HG02678 (cell line): Measurements from ENCODE around the gene HES5.
"Not testable (repeated sequence)": the region's sequence is repeated elsewhere in the genome, so short reads cannot be mapped to it uniquely, and the experiment has no call there.

Experiments
- ATAC-seq: cut with Tn5 transposase; IDR thresholded peaks from one replicate; pipeline ENCODE4 v1.9.1; 2021; ENCODE audit warnings: mild to moderate bottlenecking, moderate library complexity; ENCODE audit not compliant: unreplicated experiment

HES5 gene

DNA sequence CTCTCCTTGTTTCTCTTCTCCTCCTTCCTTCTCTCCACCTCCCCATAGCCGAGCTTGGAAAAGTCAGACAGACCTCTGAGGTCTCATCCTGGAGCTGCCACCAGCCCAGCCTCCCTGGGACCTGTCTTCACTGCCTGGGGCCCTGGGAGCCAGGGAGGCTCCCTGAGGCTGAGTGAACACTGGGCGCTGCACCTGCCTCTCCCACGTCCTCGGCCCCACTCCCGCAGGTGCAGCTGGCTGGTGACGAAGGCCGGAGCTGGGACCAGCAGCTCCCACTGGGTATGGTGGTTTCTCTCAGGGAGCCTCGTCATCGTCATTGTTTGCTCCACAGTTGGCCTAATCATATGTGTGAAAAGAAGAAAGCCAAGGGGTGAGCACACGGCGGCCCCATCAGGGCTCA, 31.4 kb upstream of the HES5 start:
- ATAC-seq, result no peak

DNA sequence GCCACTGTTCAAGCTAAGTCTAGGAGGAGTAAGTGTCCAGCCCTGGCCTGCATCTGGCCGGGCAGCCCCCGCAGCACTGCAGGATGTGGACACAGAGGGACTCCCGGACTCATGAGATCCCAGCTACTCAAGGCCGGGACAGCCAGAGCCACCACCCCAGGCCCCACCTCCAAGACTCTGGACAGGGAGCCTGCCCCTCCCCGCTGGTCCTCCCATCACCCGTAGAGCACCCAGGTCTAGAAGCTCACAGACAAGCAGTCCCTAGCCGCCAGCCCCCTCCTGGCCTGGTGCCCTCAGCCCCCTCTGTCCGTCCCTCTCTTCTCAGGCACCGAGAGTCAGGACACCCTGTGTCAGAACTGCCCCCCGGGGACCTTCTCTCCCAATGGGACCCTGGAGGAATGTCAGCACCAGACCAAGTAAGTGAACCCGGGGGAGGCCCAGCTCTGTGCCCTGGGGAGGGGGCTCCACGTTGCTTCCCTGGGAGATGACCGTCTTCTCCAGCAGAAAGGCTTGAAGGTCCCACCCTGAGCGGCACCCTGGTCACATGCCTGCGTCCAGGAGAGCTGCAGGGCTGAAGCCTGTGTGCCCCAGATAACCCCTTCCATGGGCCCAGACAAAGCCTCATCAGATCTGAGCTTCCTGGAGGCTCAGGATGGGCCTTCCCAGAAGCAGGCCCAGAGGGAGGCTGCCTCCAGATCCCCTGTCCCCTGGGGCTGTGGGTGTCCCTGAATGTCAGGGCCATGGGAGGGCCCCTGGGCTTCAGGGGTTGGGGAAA, 30.4 kb upstream of the HES5 start:
- no peak for ATAC-seq

DNA sequence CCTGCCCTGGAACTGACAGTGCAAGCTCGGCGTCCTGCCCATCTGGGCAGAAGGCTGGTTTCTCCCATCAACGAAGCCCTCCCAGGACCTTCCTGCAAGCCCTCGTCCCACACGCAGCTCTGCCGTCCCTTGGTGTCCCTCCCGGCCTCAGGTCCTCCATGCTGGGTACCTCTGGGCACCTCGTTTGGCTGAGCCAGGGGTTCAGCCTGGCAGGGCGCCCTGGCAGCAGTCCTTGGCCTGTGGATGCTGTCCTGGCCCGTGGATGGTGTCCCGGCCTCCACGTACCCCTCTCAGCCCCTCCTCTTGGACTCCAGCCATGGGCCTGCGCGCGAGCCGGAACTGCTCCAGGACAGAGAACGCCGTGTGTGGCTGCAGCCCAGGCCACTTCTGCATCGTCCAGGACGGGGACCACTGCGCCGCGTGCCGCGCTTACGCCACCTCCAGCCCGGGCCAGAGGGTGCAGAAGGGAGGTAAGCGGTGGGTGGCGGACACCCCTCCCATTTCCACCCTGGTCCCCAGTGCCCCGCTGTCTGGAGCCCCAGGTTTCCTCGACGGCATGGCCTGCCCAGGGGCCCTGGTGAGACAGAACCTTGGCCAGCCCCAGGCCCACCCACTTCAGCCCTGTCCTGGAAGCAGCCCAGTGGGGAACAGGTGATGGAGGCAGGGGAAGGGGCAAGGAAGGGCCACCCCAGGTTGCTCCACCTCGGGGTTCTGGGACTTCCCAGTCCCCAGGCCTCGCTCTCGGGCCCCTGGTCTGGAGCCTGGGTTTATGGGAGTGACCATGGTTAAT, 29.6 kb upstream of the HES5 start:
- no peak for ATAC-seq

DNA sequence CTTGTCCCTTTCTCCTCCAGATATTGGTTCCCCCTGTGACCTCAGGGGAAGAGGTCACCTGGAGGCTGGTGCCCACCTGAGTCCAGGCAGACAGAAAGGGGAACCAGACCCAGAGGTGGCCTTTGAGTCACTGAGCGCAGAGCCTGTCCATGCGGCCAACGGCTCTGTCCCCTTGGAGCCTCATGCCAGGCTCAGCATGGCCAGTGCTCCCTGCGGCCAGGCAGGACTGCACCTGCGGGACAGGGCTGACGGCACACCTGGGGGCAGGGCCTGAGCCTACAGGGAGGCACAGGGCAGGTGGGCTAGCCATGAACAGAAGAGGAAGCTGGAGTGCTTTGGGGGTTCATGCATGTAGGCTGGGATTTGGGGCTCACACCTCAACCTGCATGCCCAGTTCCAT, 28.8 kb upstream of the HES5 start:
- ATAC-seq, result no peak

DNA sequence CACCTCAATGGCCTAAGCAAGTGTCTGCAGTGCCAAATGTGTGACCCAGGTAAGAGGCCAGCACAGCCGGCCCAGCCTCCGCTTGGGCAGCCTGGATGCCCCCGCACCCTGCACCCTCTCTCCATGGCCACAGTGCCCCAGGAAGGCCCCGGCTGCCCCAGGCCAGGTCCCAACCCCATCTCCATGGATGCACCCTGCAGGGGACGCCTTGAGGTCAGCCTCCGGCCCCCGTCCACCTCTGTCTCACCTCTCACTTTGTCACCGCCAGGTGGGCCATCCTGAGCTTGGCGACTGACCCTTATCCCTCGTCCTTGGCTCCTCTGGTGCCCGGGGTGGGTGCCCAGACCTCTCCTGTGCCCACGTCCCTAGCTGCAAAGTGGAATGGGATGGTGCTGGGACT, 28.4 kb upstream of the HES5 start:
- ATAC-seq, result no peak

DNA sequence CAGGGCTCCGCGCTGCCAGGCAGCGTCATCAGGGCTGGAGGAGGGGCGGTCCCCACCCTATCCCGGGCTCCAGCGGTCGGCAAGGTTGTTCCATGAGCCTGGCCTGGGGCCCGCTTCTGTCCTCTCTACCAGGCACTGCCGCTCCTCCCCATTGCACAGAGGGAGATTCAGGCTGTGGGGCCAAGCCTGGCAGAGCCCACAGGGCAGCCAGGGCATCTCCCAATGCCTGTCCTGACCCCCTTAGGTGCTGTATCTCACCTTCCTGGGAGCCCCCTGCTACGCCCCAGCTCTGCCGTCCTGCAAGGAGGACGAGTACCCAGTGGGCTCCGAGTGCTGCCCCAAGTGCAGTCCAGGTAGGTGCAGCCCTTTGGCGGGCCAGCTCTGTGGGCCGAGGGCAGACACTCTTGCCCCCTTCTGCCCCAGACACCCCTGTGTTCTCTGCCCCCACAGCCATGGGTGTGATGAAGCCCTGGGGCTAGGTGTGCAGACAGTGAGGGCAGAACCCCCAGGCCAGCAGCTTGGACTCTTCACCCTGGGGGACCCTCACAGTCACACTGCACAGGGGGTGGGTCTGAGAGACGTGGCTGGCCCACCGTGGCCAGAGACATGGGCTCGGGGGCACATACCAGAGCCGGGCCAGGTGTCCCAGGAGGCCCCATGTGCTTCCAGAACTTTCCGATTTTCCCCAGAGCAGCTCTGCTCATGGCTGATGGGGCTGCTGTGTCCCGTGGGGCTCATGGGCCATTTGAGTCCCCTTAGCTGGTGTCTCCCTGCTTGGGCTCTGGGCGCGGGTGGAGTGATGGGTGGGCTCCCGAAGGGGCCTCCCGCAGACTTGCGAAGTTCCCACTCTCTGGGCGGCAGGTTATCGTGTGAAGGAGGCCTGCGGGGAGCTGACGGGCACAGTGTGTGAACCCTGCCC, 27.7 kb upstream of the HES5 start:
- ATAC-seq, result no peak

DNA sequence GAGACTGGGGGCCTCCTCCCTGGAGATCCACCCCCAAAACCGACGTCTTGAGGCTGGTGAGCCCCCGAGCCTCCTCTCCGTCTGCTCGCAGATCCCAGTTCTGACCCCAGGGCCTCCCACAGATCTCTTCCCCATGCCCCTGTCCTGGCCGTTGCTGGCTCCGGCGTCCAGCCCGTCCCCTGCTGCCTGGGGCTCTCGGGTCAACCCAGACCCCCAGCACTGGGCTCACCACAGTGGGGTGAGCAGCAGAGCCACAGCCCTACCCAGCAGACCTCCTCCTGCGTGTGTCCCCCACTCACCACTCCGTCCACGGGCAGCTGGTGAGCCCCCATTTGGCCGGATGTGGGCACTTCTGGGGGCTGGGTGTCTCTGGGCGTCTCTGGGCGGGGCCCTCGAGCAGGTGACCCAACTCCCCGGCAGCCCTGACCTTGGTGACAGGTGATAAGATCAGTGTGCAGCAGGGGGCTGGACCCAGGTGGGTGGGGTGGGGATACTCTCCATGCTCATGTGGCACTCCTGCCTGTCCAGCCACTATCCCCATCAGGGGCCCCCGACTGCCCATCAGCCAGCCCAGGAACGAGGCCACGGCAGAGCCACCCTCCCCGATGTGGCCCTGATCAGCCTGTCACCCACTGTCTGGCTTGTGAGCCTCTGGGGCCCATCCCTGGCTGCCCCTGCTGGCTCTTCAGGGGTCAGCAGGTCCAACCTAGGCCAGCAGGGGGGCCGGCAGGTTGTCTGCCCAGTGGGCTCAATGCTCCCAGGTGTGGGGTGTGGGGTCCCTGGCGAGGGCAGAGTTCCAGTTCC, 26.8 kb upstream of the HES5 start:
- no peak for ATAC-seq

DNA sequence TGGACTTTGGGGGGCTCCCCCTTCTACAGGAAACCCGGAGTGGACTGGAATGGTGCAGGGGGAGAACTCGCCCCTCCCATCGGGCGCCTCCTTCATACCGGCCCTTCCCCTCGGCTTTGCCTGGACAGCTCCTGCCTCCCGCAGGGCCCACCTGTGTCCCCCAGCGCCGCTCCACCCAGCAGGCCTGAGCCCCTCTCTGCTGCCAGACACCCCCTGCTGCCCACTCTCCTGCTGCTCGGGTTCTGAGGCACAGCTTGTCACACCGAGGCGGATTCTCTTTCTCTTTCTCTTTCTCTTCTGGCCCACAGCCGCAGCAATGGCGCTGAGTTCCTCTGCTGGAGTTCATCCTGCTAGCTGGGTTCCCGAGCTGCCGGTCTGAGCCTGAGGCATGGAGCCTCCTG, 26.2 kb upstream of the HES5 start, which contains the start of gene TNFRSF14:
TNFRSF14 (plus strand) TSS at position 95 of the 401 bp plus-strand sequence; CDS start at position 389, 294 bp downstream.
- no peak for ATAC-seq

DNA sequence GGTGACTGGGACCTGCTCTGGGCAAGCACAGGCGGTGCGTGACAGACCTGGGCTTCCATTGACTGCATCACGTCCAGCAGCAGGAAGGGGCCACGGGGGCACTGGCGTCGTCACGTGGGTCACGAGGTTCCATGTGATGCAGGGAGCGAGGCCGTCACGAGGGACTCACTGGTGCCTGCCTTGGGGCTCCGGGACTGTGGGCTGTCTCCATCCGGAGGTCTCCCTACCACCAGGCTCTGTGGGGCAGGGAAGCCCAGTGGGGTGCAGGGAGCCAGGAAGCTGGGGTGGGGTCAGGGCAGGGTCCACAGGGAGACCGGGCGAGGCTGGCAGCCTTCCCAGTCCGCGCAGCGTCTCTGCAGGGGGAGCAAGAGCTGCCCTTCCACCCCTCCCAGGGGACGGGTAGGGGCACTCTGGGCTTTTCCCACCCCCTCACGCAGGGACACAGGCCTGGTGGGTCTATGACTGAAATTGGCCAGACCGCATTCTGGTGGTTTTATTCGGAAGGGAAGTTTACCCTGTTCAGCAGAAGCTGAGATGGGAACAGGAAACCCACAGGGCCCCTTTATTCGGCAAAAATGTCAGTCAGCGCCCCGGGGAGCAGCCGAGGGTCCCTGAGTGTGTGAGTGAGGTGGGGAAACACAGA, 25.7 kb upstream of the HES5 start:
- ATAC-seq, result no peak

DNA sequence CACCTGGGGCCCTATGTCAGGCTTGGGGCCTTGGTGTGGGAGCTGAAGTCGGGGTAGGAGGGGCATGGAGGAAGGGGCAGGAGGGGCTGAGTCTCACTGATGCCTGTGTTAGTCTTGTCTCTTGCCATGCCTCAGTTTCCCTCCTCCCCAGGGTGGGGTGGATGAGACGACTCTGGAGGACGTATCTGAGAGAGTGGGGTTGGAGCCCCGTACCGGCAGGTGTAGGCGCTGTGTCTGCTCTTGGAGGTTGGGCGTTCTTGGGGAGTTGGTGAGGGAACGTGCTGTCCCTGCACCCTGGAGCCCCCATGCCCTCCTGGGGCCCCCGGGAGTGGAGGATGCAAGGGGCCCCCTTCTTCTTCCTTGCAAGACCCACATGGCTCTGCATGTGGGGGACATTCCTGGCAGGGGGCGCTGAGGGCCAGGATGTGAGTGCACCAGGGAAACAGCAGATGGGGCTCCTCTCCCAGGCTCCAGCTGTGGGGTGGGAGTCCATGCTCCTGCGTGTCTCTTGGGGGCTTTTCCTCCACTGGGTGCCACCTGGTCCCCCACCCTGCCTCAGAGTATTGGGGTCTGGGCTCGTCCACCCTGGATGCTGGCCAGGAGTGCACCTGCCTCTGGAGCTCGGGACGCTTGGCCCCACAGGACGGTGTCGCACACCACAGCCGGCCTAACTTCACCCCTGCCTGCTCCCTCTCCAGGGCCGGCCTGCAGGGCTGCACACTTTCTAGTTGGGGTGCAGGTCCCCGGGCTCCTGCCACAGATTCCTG, 24.7 kb upstream of the HES5 start:
- ATAC-seq, result no peak

DNA sequence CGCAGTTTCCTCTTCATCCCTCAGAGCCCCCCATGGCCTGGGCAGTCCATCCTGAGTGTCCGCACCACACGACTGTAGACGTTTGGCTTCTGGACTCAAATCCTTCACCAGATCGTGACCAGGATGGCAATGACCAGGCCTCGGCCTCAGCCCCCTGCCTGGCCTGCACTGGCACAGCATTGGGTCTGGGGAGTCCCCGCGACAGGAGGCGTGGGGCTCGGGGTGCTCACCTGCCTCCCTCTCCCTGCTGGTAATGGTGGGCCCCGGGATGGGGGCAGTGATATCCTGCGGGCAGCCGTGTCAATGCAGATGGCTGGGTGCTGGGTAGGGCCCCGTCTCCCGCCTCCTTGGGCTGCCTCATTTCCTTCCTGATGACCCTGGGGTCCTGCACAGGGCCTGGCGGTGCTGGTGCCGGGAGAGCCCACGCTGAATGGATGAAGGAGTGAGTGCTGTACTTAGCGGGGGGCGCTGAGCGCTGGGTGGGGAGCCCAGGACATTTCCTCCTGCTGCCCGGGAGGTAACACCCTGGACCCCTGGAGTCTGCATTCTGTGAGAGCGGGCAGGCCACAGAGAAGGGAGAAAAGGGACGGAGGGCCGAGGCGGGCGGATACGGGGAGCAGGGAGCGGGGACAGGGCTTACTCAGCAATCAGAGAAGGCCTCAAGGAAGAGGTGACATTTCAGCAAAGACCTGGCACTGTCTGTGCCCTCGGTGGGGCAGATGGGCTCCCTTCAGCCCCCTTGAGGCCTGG, 24.0 kb upstream of the HES5 start:
- no peak for ATAC-seq

DNA sequence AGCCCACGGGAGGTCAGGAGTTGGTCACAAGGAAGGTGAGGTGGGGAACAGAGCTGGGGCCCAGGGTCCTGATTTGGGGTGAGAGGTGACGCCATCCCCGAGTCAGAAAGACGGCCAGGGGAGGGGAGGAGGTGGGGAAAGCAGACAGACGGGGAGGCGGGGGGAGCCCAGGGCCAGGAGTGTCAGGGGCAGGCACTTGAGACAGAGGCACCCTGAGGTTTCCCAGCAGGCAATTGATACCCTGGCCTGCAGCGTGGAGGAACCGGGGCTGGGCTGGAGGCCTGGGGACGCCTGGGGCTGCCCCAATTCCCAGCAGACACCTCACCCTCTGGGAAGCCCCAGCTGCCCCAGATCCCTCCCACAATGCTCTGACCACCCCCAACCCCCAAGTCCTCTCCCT, 23.0 kb upstream of the HES5 start:
- not testable (repeated sequence) for ATAC-seq

DNA sequence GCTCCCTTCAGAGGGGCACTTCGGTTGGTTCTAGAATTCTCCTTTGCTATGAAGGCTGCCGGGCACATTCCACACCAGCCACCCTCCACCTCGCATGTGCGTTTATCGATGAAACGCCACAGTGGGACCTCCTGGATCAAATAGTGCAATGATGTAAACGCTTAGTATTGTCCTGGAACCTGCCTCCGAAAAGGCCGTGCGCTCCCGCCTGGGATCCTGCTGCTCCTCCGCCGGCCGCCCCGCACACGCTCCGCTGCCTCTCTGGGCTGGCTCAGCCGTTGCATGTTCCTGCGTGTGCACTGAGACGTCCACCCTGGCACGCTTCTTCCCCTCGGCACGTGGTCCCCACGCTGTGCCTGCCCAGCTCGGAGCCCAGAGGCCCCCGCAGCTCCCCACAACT, 22.1 kb upstream of the HES5 start:
- no peak for ATAC-seq

DNA sequence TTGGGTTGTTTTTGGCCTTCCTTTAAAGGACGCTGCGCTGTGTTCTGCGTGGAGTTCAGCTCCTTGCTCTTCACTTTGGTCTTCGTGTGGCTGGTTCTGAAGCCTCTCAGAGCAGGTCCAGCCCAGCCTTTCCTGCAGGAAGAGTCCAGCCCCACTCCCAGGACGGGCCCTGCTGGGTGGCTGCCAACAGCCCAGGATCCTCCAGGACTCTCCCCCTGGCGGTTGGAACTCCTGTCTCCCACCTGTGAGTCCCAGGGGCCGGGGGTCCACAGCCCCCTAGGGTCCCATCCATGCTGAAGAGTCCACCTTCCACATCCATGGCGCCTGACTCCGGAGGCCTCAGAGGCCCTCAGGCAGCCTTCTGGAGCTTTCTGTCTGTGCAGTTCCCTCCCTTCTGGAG, 21.5 kb upstream of the HES5 start:
- ATAC-seq, result not testable (repeated sequence)

DNA sequence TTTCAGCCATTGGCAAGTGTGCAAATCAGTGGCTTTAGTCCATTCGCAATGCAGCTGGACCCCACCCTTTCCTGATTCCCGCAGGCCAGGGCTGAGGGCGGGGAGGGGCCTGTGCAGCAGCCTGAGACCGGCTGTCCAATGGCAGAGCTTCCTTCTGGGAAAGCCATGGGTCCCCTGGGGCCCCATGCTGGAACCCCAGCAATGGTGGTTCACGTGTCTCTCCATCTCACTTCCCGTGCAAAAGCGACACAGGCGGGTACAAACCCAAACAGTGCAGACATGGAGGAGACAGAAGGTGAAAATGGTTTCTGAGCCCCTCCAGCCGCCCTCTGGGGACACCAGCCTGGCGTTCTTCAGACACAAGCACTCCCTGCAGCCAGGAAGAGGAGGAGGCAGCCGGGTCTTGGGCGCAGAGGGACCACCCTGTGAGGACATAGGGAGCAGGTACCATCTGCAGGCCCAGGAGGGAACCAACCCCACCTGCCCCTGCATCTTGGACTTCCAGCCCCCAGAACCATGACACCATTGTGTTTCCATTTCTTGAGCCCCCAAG, 20.3 kb upstream of the HES5 start:
- ATAC-seq, result not testable (repeated sequence)

DNA sequence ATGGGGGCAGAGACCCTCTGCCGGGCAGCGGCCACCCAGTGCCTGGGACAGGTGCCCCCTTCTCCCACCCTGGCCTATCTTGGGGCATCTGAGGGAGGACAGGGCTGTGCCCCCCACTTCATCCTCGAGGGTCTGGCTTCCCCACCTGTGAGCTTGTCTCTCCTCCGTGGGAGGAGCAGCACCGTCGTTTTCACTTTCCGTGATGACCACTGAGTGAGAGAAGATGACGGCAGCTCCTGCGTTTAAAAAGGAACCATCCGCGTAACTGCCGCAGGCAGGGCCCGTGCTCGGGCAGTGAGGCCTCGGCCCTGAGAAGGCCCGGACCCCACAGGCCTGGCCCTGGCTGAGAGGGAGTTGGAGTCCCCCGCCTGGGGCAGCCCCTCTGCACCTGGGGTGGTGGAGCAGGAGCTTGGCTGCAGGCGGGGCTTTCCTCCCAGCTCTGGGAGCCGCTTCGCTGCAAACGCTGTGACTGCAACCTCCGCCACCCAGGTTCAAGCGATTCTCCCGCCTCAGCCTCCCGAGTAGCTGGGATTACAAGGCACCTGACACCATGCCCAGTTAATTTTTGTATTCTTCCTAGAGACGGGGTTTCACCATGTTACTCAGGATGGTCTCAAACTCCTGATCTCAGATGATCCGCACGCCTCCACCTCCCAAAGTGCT, 19.4 kb upstream of the HES5 start:
- ATAC-seq, result not testable (repeated sequence)

DNA sequence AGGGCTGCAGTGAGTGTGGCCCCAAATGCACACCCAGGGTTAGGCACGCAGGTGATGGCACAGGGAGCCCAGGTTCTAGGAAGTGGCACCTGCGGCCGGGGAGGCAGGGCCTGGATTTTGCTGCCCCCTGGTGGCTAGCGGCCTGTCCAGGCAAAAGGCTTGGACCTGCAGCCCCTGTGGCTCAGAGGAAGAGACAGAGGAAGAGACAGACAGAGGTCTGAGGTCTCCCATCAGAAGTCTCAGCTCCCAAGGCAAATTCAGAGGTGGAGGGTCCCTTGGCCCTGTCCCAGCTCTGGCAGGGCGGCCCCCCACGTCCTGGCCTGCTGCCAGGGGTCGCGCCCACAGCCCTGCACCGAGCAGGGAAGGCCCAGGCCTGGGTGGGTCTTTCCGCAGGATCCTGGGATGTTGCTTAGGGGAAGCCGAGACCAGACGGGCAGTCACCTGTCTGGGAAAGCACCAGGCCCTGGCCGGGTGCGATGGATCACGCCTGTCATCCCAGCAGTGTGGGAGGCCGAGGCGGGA, 18.1 kb upstream of the HES5 start:
- ATAC-seq, result peak; percentile 27
